Skeletal muscle cell (primary cell): ENCODE data around the gene ARL4D.
"Not testable (repeated sequence)": the region's sequence is repeated elsewhere in the genome, so short reads cannot be mapped to it uniquely, and the experiment has no call there.

Experiments
- DNase-seq: peaks from one replicate; pipeline ENCODE4 v3.0.0-alpha.2; 2010; ENCODE audit warnings: low read depth
- H3K4me3 ChIP-seq: 2 replicates; pipeline ENCODE4 v1.5.1; 2011; ENCODE audit warnings: low read depth, mild to moderate bottlenecking, control low read depth, low read length, moderate library complexity

ARL4D gene

GRCh38 chr17:43367737-43368242 is 31.0 kb upstream of the ARL4D start:
- H3K4me3 ChIP-seq: peak overlapping the region; percentile 35
- peak; percentile 87 for DNase-seq

GRCh38 chr17:43368740-43369506 is 29.9 kb upstream of the ARL4D start:
- peak overlapping the region; percentile 35 for H3K4me3 ChIP-seq
- no peak for DNase-seq

GRCh38 chr17:43369986-43370385 is 28.8 kb upstream of the ARL4D start:
- DNase-seq: no peak
- H3K4me3 ChIP-seq: no peak overlapping the region

GRCh38 chr17:43371227-43371821 is 27.5 kb upstream of the ARL4D start:
- no peak for DNase-seq
- no peak overlapping the region for H3K4me3 ChIP-seq

GRCh38 chr17:43372273-43372911 is 26.4 kb upstream of the ARL4D start:
- no peak for DNase-seq
- H3K4me3 ChIP-seq: no peak overlapping the region

- H3K4me3 ChIP-seq: no peak overlapping the region
- DNase-seq: no peak
Observed at GRCh38 chr17:43373356-43373755, 25.4 kb upstream of the ARL4D start.

GRCh38 chr17:43375915-43376314 is 22.9 kb upstream of the ARL4D start:
- not testable (repeated sequence) for H3K4me3 ChIP-seq, DNase-seq

- no peak for DNase-seq
- H3K4me3 ChIP-seq: no peak overlapping the region
Observed at GRCh38 chr17:43377056-43377810, 21.6 kb upstream of the ARL4D start.

- no peak for DNase-seq
- H3K4me3 ChIP-seq: no peak overlapping the region
Observed at GRCh38 chr17:43378766-43379165, 20.0 kb upstream of the ARL4D start.

GRCh38 chr17:43380307-43380706 is 18.5 kb upstream of the ARL4D start:
- no peak for DNase-seq
- H3K4me3 ChIP-seq: no peak overlapping the region

- no peak overlapping the region for H3K4me3 ChIP-seq
- no peak for DNase-seq
Observed at GRCh38 chr17:43381204-43381603, 17.6 kb upstream of the ARL4D start.

GRCh38 chr17:43381621-43382020 is 17.2 kb upstream of the ARL4D start:
- H3K4me3 ChIP-seq: no peak overlapping the region
- DNase-seq: no peak

- DNase-seq: no peak
- no peak overlapping the region for H3K4me3 ChIP-seq
Observed at GRCh38 chr17:43382776-43383175, 16.0 kb upstream of the ARL4D start.

GRCh38 chr17:43383372-43383771 is 15.4 kb upstream of the ARL4D start:
- no peak for DNase-seq
- no peak overlapping the region for H3K4me3 ChIP-seq

GRCh38 chr17:43383826-43384475 is 14.8 kb upstream of the ARL4D start:
- no peak overlapping the region for H3K4me3 ChIP-seq
- no peak for DNase-seq

- no peak overlapping the region for H3K4me3 ChIP-seq
- no peak for DNase-seq
Observed at GRCh38 chr17:43384476-43384862, 14.3 kb upstream of the ARL4D start.

GRCh38 chr17:43385046-43385831 is 13.6 kb upstream of the ARL4D start:
- DNase-seq: no peak
- H3K4me3 ChIP-seq: no peak overlapping the region

GRCh38 chr17:43388359-43389045 is 10.3 kb upstream of the ARL4D start:
- peak; percentile 83 for DNase-seq
- peak overlapping the region; percentile 67 for H3K4me3 ChIP-seq
